OCI-LY7 (cell line): ENCODE measurements around the gene ZNF417. TPM values are rescaled to one million over a fixed set of nuclear protein-coding genes. Genes with fewer than 3 reads are reported as not detected.

ENCODE experiments used
- BruUV-seq: library from RNA; stranded (reverse); fragments of 400-500 nt; replicated peaks from 2 replicates; lab custom pipeline; 2021; lab: Mats Ljungman, UMichigan
- CTCF ChIA-PET: fragments of 300-600 bp; sonication (Branson Sonifier 250); formaldehyde crosslinking; loops from one replicate; lab custom pipeline; 2022; ENCODE audit warnings: antibody characterized with exemption; ENCODE audit not compliant: unreplicated experiment; lab: Charles Lee
- POLR2A ChIA-PET: fragments of 300-600 bp; sonication (Branson Sonifier 250); formaldehyde crosslinking; loops from one replicate; lab custom pipeline; 2022; ENCODE audit warnings: antibody characterized with exemption; lab: Charles Lee
- DNase-seq: peaks from one replicate; pipeline ENCODE4 v3.0.0-alpha.2; 2015; ENCODE audit warnings: low spot score
- H2AFZ ChIP-seq: fragments of 200-600 bp; sonication (generic), shearing (Covaris generic); 2 replicates; pipeline ENCODE4 v1.6.1; 2014; ENCODE audit warnings: mild to moderate bottlenecking, antibody characterized with exemption, low read length, moderate library complexity
- H3K27ac ChIP-seq: fragments of 200-600 bp; sonication (generic); 2 replicates; pipeline ENCODE4 v1.5.1; 2014; ENCODE audit warnings: mixed run types, low read depth, mild to moderate bottlenecking, moderate library complexity, low read length, inconsistent platforms; ENCODE audit not compliant: poor library complexity, severe bottlenecking
- H3K36me3 ChIP-seq: fragments of 200-600 bp; sonication (generic); 2 replicates; pipeline ENCODE4 v1.6.1; 2014; ENCODE audit warnings: mild to moderate bottlenecking, antibody characterized with exemption, low read length, moderate library complexity, mixed read lengths; ENCODE audit not compliant: insufficient read depth
- H3K4me1 ChIP-seq: fragments of 200-600 bp; sonication (generic); 2 replicates; pipeline ENCODE4 v1.5.1; 2014; ENCODE audit warnings: mild to moderate bottlenecking, low read length; ENCODE audit not compliant: insufficient read depth, poor library complexity, severe bottlenecking
- H3K4me2 ChIP-seq: fragments of 200-600 bp; sonication (generic); 2 replicates; pipeline ENCODE4 v1.6.1; 2014; ENCODE audit warnings: mild to moderate bottlenecking, low read length
- H3K4me3 ChIP-seq: fragments of 200-600 bp; sonication (generic); 2 replicates; pipeline ENCODE4 v1.5.1; 2014; ENCODE audit warnings: mild to moderate bottlenecking, low read depth, low read length; ENCODE audit not compliant: poor library complexity, severe bottlenecking
- H3K79me2 ChIP-seq: fragments of 200-600 bp; sonication (generic); 2 replicates; pipeline ENCODE4 v1.6.1; 2016; ENCODE audit warnings: low read depth, mild to moderate bottlenecking, low read length, moderate library complexity, mixed read lengths; ENCODE audit not compliant: insufficient read depth
- H3K9me2 ChIP-seq: fragments of 200-600 bp; sonication (generic); 2 replicates; pipeline ENCODE4 v1.6.1; 2016; ENCODE audit warnings: mild to moderate bottlenecking, low read length, mixed read lengths; ENCODE audit not compliant: insufficient read depth
- H3K9me3 ChIP-seq: fragments of 200-600 bp; sonication (generic); 2 replicates; pipeline ENCODE4 v1.6.1; 2014; ENCODE audit warnings: mild to moderate bottlenecking, mixed run types, low read length, mixed read lengths
- H4K20me1 ChIP-seq: fragments of 200-600 bp; sonication (generic); 2 replicates; pipeline ENCODE4 v1.6.1; 2014; ENCODE audit warnings: mild to moderate bottlenecking, antibody characterized with exemption, low read length, moderate library complexity, mixed read lengths; ENCODE audit not compliant: insufficient read depth
- EZH2phosphoT487 ChIP-seq: fragments of 200-600 bp; sonication (generic); IDR thresholded peaks from 2 replicates; pipeline ENCODE4 v1.6.1; 2018; ENCODE audit warnings: low read depth, borderline replicate concordance, mild to moderate bottlenecking, mixed run types, antibody characterized with exemption, low read length, moderate library complexity, mixed read lengths
- intact Hi-C: fragments of 100-400 bp; cut with micrococcal nuclease; formaldehyde crosslinking; loops from one replicate; pipeline ENCODE4 v1.10.0; 2022; ENCODE audit not compliant: unreplicated experiment
- total RNA-seq, 2 experiments: library from RNA; depleted of rRNA in 1 of 2; stranded (reverse); fragments of >200 nt in 1 of 2; shearing (Covaris generic) in 1 of 2; gene quantifications; 2 replicates each; pipeline ENCODE4 v1.2.3, GENCODE V29; 2014 to 2022
- TF ChIP-seq, protein P1 (sequence below): fragments of 200-600 bp; sonication (generic); conservative IDR thresholded peaks from 2 replicates; pipeline ENCODE4 v1.5.1; 2014; ENCODE audit warnings: mild to moderate bottlenecking, antibody characterized with exemption, low read length, moderate library complexity, mixed read lengths

Gene ZNF417
- total RNA-seq, 2 experiments from 2014 or later, result 24.0 to 28.6 TPM

DNA sequence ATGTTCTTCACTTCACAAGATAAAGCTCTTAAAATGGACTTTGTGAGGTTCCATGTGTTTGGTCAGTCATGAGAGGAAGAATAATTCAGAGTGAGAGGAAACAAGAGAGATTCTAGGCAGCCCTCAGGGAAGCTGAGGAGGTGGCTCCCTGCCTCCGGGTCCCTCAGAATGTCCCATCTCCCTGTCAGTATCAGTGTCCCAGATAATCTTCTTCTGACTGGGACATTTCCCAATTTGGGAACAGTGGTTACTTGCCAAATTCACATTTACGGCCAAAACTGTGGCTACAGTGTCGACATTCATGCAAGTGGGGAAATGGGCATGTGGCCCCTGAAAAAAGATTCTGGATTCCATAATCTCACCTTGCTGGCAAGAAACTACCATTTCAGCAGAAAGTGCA, 9.0 kb downstream of the ZNF417 start:
- no peaks in the 10 kb centered on the region for H3K9me3 ChIP-seq
- no peaks in the 10 kb centered on the region for H3K4me1 ChIP-seq
- TF ChIP-seq, protein P1, sequence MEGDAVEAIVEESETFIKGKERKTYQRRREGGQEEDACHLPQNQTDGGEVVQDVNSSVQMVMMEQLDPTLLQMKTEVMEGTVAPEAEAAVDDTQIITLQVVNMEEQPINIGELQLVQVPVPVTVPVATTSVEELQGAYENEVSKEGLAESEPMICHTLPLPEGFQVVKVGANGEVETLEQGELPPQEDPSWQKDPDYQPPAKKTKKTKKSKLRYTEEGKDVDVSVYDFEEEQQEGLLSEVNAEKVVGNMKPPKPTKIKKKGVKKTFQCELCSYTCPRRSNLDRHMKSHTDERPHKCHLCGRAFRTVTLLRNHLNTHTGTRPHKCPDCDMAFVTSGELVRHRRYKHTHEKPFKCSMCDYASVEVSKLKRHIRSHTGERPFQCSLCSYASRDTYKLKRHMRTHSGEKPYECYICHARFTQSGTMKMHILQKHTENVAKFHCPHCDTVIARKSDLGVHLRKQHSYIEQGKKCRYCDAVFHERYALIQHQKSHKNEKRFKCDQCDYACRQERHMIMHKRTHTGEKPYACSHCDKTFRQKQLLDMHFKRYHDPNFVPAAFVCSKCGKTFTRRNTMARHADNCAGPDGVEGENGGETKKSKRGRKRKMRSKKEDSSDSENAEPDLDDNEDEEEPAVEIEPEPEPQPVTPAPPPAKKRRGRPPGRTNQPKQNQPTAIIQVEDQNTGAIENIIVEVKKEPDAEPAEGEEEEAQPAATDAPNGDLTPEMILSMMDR, result no peak
- TF ChIP-seq EZH2phosphoT487, result no peak
- H3K9me2 ChIP-seq, result no peaks in the 10 kb centered on the region
- no peak for DNase-seq
- H3K4me2 ChIP-seq, result no peak overlapping the region
- no peaks in the 10 kb centered on the region for H3K79me2 ChIP-seq
- peaks cover 25% of the 10 kb centered on the region for H3K36me3 ChIP-seq
- ChIA-PET CTCF (no interaction called here), POLR2A (interaction anchor here (1.1 kb wide), 1 partner anchor 89 kb away, joined by 3 read pairs; no protein-coding TSS in a partner anchor)
- intact Hi-C loops, result loop anchor here (10.0 kb wide), 1 partner anchor 803 kb away; no protein-coding TSS in a partner anchor
- no peak overlapping the region for H3K27ac ChIP-seq
- H2AFZ ChIP-seq, result no peak overlapping the region
- no peaks in the 10 kb centered on the region; the same call in 1 of the 2 replicates for H4K20me1 ChIP-seq
- no TSS peak for BruUV-seq
- no peak overlapping the region for H3K4me3 ChIP-seq

DNA sequence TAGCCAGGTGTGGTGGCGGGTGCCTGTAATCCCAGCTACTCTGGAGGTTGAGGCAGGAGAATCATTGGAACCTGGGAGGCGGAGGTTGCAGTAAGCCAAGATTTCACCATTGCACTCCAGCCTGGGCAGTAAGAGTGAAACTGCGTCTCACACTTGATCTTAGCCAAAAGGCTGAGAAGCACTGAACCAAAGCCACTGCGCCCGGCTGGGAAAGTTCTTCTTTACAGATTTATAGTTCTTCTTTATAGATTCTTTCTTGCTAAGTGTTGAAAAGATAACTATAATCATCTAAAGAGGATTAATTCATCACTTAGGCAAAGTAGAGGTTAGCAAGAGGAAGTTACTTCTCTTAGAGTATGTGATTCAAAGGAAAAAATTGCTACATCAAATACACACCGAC, 11.1 kb downstream of the ZNF417 start:
- no peaks in the 10 kb centered on the region; the same call in 1 of the 2 replicates for H4K20me1 ChIP-seq
- intact Hi-C loops, result loop anchor here (10.0 kb wide), 1 partner anchor 800 kb away; no protein-coding TSS in a partner anchor
- H3K36me3 ChIP-seq, result peaks cover 16% of the 10 kb centered on the region
- no peak overlapping the region for H2AFZ ChIP-seq
- no TSS peak for BruUV-seq
- no peaks in the 10 kb centered on the region for H3K9me3 ChIP-seq
- H3K79me2 ChIP-seq, result no peaks in the 10 kb centered on the region
- TF ChIP-seq, protein P1, result no peak
- TF ChIP-seq EZH2phosphoT487, result no peak
- H3K27ac ChIP-seq, result no peak overlapping the region
- H3K9me2 ChIP-seq, result no peaks in the 10 kb centered on the region
- no peak overlapping the region for H3K4me2 ChIP-seq
- ChIA-PET POLR2A (no interaction called here), CTCF (no interaction called here)
- DNase-seq, result no peak
- no peak overlapping the region for H3K4me3 ChIP-seq
- H3K4me1 ChIP-seq, result no peaks in the 10 kb centered on the region

- no peak overlapping the region for H2AFZ ChIP-seq
- H3K9me2 ChIP-seq, result no peaks in the 10 kb centered on the region
- H3K4me1 ChIP-seq, result no peaks in the 10 kb centered on the region
- H3K9me3 ChIP-seq, result no peaks in the 10 kb centered on the region
- H3K4me3 ChIP-seq, result no peak overlapping the region
- H3K27ac ChIP-seq, result no peak overlapping the region
- ChIA-PET CTCF (no interaction called here), POLR2A (interaction anchor here (0.6 kb wide), 1 partner anchor 229 kb away, joined by 9 read pairs; no protein-coding TSS in a partner anchor)
- no peak for DNase-seq
- H3K36me3 ChIP-seq, result peaks cover 14% of the 10 kb centered on the region
- no peaks in the 10 kb centered on the region for H3K79me2 ChIP-seq
- no TSS peak for BruUV-seq
- intact Hi-C loops, result loop anchor here (10.0 kb wide), 1 partner anchor 799 kb away; no protein-coding TSS in a partner anchor
- no peak for TF ChIP-seq EZH2phosphoT487
- TF ChIP-seq, protein P1, result peak; percentile 59; the same call in 1 of the 2 replicates
- H4K20me1 ChIP-seq, result no peaks in the 10 kb centered on the region; the same call in 1 of the 2 replicates
- H3K4me2 ChIP-seq, result no peak overlapping the region
Measured at GRCh38 chr19:57903618-57904184, 12.7 kb downstream of the ZNF417 start.
